ENCODE data around the gene SWAP70.

DNA sequence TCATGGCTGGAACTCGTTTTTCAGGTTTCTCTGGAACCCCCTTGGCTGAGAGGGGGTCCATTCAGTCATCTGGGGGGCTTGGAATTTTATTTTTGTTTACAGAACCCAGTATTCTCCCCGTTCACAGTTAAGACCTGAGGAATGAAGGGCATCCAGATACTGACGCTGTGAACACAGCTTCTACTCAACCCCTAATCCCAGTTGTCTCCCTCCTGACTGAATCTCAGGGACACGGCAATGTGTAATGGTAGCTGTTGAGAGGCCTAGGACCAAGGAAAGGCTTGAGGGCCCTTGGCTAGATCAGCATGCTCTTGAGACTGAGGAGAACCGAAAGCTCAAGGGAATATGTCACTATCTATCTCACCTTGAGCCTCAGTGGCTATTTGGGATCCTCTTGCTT, 113.6 kb downstream of the SWAP70 start:
- no peak for TF ChIP-seq FOXM1 (IDR thresholded peaks at IDR 0.05; ENCODE audit: borderline replicate concordance)
- TF ChIP-seq HDGF (IDR thresholded peaks at IDR 0.05; ENCODE audit: borderline replicate concordance), result no peak
- no peak for TF ChIP-seq SP1 (IDR thresholded peaks at IDR 0.05)
